ENCODE measurements around the gene SORCS2.

The SORCS2 gene

GRCh38 chr4:7723625-7724024 lies 531.3 kb downstream of the SORCS2 start:
- TF ChIP-seq CTCF (conservative IDR thresholded peaks at IDR 0.05; ENCODE audit: low read length): no peak
- no peak overlapping the region for H3K4me3 ChIP-seq (ENCODE audit: low read length)
- no peak for DNase-seq (ENCODE audit: low read depth)

DNA sequence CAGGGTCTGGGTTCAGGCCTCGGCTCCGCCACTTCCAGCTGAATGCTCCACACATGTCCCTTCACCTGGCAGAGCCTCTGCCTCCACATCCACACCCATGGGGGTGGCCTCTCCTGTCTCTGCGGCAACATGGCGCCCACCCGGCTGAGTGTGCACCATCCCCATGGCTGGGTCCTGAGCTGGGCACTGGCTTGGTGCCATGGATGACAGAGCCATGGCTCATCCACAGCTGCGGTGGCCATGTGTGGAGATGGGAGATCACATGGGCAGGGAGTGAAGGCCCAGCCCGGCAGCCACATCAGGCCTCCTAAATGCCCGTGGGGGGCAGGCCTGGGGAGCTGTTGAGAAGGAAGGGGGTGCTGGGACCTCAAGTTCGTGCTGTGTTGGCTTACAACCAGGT lies 533.6 kb downstream of the SORCS2 start:
- H3K4me3 ChIP-seq (ENCODE audit: low read length): no peak overlapping the region
- DNase-seq (ENCODE audit: low read depth): peak; percentile 48
- no peak for TF ChIP-seq CTCF (conservative IDR thresholded peaks at IDR 0.05; ENCODE audit: low read length)

DNA sequence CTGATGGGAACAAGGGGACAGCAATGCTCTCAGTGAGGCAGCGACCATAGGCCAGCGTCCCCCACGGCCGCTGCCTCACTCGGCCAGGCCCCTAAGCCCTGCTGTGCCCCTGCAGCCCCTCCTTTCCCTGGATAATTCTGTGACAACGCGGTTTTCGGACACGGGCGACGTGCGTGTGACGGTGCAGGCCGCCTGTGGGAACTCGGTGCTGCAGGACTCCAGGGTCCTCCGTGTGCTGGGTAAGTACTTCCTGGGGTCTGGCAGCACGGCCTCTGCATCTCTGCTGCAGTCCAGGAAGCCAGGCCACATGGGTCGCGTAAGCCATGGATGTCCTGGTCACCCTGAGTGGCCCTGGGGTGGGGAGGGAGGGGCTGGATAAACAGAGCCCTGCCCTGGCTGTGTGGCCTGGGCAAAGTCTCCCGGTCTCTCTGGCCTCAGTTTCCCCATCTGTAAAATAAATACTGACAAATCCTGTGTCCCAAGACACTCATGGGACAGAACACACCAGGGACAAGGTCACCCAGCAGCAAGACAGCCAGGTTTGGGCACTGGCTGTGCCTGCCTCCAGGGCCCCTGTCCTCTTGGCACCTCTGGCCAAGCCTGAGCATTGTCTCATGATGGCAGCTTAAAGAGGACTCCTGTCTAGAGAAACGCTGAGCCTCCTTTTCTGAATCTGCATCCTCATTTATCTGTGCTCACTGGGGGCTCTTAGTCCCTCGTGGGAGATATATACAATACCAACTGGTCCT lies 534.5 kb downstream of the SORCS2 start:
- no peak for DNase-seq (ENCODE audit: low read depth)
- no peak for TF ChIP-seq CTCF (conservative IDR thresholded peaks at IDR 0.05; ENCODE audit: low read length)

GRCh38 chr4:7727749-7728148 lies 535.4 kb downstream of the SORCS2 start:
- no peak overlapping the region for H3K4me3 ChIP-seq (ENCODE audit: low read length)
- TF ChIP-seq CTCF (conservative IDR thresholded peaks at IDR 0.05; ENCODE audit: low read length): no peak
- peak; percentile 6 for DNase-seq (ENCODE audit: low read depth)

More for the DNA sequence above, 534.5 kb downstream of the SORCS2 start:
- no peak overlapping the region for H3K4me3 ChIP-seq (ENCODE audit: low read length)

GRCh38 chr4:7731437-7731836 lies 539.1 kb downstream of the SORCS2 start:
- H3K4me3 ChIP-seq (ENCODE audit: low read length): no peak overlapping the region
- no peak for DNase-seq (ENCODE audit: low read depth)
- TF ChIP-seq CTCF (conservative IDR thresholded peaks at IDR 0.05; ENCODE audit: low read length): no peak

- no peak for TF ChIP-seq CTCF (conservative IDR thresholded peaks at IDR 0.05; ENCODE audit: low read length)
- no peak for DNase-seq (ENCODE audit: low read depth)
- no peak overlapping the region for H3K4me3 ChIP-seq (ENCODE audit: low read length)
Measured at GRCh38 chr4:7732263-7732662, 539.9 kb downstream of the SORCS2 start.

- DNase-seq (ENCODE audit: low read depth): no peak
- TF ChIP-seq CTCF (conservative IDR thresholded peaks at IDR 0.05; ENCODE audit: low read length): no peak
- H3K4me3 ChIP-seq (ENCODE audit: low read length): no peak overlapping the region
Measured at GRCh38 chr4:7733201-7733600, 540.9 kb downstream of the SORCS2 start.

All from AG10803 (cell line).